ENCODE results near the gene NOS1AP.

DNA sequence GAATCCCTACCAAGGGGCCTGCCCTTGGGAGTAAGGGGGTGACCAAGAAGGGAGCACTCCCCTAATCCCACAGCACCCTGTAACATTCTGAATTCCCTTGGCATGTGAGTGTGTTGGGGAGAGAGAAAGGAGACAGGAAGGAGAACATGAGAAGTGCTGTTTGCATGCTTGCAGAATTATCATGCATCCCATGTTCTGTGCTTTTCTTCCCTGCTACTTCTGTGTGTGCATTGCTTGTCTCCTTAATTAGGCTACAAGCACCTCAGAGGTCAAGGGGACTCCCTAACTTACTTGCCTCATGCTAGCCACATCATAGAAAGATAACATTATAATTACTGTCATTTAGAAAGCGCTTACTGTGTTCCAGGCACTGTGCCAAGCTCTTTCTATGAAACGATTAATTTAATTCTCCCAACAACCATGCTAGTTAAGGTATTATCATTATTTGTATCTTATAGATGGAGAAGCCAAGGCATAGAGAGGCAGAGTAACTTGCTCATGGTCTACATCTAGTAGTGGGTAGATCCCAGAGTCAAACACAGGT, 11.1 kb downstream of the NOS1AP start:
- no peak for TF ChIP-seq ISL1 (CRISPR knock-in tag; IDR thresholded peaks at IDR 0.05)
- TF ChIP-seq TCF4 (CRISPR knock-in tag; IDR thresholded peaks at IDR 0.05; ENCODE audit: borderline replicate concordance): no peak
- no peak for TF ChIP-seq ZNF565 (CRISPR knock-in tag; conservative IDR thresholded peaks at IDR 0.05; ENCODE audit: low read depth)
- no peak for TF ChIP-seq ARNTL (CRISPR knock-in tag; IDR thresholded peaks at IDR 0.05; ENCODE audit: borderline replicate concordance, low read depth)
- TF ChIP-seq ZFP30 (CRISPR knock-in tag; IDR thresholded peaks at IDR 0.05): no peak
- TF ChIP-seq, protein P1, sequence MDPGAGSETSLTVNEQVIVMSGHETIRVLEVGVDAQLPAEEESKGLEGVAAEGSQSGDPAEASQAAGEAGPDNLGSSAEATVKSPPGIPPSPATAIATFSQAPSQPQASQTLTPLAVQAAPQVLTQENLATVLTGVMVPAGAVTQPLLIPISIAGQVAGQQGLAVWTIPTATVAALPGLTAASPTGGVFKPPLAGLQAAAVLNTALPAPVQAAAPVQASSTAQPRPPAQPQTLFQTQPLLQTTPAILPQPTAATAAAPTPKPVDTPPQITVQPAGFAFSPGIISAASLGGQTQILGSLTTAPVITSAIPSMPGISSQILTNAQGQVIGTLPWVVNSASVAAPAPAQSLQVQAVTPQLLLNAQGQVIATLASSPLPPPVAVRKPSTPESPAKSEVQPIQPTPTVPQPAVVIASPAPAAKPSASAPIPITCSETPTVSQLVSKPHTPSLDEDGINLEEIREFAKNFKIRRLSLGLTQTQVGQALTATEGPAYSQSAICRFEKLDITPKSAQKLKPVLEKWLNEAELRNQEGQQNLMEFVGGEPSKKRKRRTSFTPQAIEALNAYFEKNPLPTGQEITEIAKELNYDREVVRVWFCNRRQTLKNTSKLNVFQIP (CRISPR knock-in tag; IDR thresholded peaks at IDR 0.05; ENCODE audit: borderline replicate concordance, low read depth): no peak
- TF ChIP-seq ZC3H10 (CRISPR knock-in tag; IDR thresholded peaks at IDR 0.05): no peak

Data from SK-N-SH treated with all-trans-retinoic acid at 6 μM for 48 hours (cell line).